Activated T-cell treated with anti-CD3 and anti-CD28 coated beads for 4 hours (primary cell): ENCODE measurements around the gene LANCL3.
"Not testable (repeated sequence)": the region's sequence is repeated elsewhere in the genome, so short reads cannot be mapped to it uniquely, and the experiment has no call there.

Source experiments
- DNase-seq: peaks from one replicate; pipeline ENCODE4 v3.0.0-alpha.2; 2020

LANCL3 gene

DNA sequence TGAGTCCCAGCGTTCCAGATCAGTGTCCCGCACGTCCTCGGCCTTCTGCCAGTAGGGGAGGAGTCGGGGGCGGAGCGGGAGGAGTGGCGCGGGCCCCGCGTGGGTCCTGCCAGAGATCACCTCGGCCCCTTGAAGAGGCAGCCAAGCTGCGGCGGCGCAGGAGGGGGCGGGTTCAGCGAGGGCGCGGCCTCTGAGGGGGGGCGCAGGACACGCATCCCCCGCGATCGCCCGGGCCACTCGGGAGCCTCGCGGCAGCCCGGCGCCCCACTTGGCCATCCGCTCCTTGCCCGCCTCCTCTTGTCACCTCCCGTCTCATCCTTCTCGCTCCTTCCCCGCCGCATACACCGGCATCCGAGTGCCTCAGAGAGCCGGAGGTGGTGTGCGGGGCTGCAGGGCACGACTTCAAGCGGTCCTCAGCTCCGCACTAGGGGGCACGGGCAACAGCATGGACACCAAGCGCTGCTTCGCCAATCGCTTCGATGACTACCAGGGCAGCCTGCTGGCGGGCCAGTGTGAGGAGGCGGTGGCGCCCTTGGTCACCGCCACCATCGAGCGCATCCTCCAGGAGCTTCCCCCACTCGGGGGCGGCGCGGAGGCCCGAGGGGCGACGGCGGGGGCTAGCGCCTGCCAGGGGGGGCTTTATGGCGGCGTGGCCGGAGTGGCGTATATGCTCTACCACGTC lies at the start of gene LANCL3:
LANCL3 (plus strand) TSS at position 236 of the 682 bp plus-strand sequence; CDS start at position 446, 210 bp downstream.
- not testable (repeated sequence) for DNase-seq

DNA sequence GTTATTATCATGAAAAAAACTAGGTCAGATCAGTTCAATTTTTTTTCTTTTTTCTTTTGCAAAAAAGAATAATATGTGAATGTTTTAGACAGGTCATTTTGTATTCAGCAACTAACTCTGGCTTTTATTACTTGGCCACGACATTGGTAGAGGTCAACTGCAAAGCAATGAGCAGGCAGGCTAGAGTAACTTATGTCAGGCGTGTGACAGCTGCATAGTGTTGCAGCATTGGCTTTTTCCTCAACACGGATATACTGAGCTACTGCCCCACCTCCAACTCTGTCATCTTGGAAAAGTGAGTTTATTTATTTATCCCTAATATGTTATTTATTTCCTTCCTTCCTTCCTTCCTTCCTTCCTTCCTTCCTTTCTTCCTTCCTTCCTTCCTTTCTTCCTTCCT lies 47.8 kb upstream of the LANCL3 start:
- not testable (repeated sequence) for DNase-seq

DNA sequence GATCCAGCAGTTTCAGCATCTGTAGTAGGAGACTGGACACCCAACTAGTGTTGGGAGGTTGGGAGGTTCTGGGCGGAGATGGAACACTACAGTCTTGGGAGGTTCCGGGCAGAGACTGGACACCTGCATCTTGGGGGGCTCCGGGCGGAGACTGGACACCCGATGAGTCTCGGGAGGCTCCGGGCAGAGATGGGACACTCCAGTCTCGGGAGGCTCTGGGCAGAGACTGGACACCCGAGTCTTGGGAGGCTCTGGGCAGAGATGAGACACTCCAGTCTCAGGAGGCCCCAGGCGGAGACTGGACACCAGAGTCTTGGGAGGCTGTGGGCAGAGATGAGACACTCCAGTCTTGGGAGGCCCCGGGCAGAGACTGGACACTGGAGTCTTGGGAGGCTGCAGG lies 29.5 kb upstream of the LANCL3 start:
- DNase-seq = no peak

DNA sequence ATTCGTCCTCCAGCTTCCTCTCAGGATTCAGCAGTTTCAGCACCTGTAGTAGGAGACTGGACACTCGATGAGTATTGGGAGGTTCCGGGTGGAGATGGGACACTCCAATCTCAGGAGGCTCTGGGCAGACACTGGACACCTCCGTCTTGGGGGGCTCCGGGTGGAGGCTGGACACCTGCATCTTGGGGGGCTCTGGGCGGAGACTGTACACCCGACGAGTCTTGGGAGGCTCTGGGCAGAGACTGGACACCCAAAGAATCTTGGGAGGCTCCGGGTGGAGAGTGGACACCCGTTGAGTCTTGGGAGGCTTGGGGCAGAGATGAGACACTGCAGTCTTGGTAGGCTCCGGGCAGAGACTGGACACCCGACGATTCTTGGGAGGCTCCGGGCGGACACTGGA lies 28.7 kb upstream of the LANCL3 start:
- DNase-seq = no peak

DNA sequence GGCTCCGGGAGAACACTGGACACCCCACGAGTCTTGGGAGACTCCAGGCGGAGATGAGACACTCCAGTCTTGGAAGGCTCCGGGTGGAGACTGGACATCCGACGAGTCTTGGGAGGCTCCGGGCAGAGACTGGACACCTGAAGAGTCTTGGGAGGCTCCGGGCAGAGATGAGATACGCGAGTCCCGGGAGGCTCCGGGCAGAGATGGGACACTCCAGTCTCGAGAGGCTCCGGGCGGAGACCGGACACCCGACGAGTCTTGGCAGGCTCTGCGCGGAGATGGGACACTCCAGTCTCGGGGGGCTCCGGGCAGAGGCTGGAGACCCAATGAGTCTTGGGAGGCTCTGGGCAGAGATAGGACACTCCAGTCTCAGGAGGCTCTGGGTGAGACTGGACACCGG lies 28.1 kb upstream of the LANCL3 start:
- DNase-seq = no peak

DNA sequence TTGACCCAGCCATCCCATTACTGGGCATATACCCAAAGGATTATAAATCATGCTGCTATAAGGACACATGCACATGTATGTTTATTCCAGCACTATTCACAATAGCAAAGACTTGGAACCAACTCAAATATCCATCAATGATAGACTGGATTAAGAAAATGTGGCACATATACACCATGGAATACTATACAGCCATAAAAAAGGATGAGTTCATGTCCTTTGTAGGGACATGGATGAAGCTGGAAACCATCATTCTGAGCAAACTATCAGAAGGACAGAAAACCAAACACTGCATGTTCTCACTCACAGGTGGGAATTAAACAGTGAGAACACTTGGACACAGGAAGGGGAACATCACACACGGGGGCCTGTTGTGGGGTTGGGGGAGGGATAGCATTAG lies 26.9 kb upstream of the LANCL3 start:
- not testable (repeated sequence) for DNase-seq

DNA sequence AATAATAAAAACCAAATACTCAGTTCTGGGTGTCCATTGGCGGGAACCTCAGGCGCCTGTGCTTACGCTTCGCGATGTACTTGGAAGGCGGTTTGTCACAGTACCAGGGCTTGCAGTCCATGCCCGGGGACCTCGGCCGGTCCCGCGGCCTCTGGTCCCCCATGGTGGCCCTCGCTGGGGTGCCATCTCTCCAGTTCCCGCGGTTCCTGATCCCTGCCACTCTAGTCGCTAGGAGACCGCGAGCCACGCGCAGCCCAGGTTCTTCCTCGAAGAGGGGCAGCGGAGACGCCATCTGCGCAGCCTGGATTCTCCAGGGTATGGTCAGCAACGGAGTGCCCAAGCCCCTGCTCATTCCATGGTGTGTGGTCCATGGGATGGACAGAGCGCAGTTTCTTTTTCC lies 26.4 kb upstream of the LANCL3 start:
- no peak for DNase-seq

DNA sequence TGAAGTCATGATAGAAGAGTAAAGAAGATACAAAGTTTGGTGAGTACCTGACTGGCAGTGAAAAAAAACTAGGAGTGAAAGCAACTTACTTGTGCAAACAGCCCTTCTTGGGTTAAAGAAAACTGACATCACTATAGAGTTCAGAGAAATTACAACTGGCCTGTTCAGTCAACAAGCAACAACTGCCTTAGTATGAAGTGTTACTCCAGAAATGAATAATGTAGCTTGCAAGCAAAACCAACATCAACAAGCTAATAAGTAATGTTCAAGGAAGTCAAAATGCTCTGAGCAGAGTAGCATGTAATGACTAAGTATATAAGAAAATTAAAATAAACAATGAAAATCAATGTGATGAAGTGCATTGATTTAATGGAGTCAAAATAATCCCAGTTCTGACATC lies 21.8 kb upstream of the LANCL3 start:
- DNase-seq = not testable (repeated sequence)

DNA sequence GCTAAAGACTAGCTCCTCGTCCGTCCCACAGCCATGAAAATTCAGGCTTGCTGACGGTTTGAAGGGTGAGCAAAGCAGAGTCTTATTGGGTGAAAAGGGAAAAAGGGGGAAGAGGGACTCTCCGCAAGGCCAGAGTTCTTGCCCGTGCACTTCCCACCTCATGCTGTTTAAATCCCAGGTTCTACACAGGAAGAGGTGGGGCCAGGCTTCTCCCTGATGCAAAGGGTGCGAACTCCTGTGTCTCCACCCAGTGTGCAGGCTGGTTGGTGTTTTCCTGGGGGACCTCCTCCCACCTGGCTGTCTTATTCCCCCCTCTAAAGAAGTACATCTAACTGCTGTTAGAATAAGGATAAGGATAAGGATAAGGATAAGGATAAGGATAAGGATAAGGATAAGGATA lies 18.0 kb upstream of the LANCL3 start:
- no peak for DNase-seq

DNA sequence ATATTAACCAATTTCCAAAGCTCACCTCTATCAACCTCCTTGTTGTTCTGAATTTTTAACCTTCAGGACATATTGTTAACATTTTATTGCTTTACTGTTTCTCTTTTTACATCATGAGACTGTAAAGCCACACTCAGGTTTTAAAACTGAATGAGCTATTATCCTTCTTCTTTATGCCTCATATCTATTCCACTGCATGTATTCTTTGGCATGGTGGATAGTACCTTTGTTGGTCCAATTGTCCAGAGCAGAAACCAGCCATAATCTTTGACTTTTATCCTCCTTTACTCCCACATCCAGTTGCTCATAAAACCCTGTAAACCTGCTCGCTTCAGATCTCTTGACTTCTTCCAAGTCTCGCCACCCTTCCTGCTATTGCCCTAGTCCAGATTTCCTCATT lies 6.2 kb upstream of the LANCL3 start:
- not testable (repeated sequence) for DNase-seq

DNA sequence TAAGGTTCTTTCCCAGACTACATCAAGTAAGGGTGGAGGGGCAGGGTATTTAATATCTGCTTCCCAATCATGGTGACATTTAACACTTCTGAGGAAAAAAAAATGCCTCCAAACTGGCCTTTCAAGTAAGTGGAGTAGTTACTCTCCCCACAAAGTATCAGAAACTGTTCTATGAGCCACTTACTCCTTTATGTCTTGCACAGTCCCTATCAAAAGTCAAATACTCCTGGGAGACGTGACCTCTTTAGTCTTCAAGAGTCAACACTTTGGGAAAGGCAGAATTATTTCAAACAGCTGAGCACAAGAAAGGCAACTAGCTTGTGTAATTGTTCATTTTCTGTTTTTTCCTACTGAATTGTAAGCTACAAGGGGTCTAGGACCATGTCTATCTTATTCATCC lies 1.1 kb upstream of the LANCL3 start:
- DNase-seq = not testable (repeated sequence)

DNA sequence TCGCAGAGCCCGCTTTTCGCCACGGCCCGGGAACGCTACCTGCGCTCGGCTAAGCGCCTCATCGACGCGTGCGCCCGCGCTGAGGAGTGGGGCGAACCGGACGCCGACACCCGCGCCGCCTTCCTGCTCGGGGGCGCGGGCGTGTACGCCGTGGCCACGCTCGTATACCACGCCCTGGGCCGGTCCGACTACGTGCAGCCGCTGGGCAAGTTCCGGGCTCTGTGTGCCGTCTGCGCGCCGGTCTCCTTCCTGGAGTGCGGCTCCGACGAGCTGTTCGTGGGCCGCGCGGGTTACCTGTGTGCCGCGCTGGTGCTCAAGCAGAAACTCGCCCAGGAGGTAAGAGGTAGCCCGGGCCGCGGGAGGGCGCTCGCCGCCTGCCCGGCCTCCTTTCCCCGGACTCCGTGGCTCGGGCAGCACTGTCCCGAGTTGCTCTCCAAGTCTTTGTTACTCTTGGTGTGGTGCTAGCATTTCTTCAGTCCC lies 687 bp downstream of the LANCL3 start:
- not testable (repeated sequence) for DNase-seq

DNA sequence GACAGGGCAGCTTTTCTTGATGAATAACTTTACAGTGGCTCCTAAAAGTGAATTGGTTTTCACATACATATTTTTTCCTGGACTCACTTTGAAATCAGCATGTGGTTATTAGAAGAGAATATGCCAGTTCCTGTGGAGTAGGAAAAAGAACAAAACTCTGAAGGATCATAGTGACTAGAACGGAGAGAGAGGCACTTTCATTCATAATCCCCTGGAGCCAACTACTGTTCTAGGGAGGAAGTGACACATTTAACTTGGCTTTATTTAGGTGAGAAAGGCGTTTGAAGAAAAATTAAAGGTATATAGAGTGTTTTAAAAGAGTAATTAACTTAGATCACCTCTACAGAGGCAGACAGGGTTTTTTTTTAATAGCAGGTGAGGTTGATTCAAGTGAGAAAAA lies 1.7 kb downstream of the LANCL3 start:
- not testable (repeated sequence) for DNase-seq

DNA sequence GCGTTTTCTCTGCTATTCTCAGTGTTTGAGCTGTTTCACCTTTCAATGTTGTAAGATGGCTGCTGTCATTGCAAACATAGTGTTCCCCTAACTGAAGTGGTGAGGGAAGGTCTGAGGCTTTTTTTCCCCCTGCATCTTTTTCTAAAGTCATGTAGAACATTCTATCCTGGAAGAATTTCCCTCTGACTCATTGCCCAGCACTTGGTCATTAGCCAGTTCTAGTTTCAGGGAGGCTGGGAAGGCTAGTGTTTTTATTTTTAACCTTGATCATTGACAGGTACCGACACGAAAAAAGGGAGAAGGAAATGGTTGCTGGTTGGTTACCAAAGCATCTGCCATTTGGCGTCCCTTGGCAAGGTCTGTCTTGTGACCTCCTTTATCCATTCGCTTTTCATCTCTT lies 6.6 kb downstream of the LANCL3 start:
- no peak for DNase-seq

DNA sequence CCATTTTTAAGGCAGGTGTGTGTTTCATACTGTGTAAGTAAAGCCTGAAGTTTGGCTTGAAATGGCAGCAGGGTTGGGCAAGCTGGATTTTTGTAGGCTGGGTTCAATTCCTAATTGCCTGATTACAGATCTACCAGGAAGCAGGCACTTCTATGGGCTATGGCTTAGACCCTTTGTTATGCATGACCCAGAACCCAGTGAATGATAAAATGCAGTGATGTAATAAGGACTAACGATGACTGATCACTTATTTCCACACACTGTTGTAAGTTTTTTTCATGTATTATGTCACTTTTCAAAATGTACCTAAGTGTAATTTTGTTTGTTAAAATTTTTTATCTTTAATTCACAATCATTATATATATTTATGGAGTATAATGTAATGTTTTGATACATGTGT lies 8.6 kb downstream of the LANCL3 start:
- no peak for DNase-seq

DNA sequence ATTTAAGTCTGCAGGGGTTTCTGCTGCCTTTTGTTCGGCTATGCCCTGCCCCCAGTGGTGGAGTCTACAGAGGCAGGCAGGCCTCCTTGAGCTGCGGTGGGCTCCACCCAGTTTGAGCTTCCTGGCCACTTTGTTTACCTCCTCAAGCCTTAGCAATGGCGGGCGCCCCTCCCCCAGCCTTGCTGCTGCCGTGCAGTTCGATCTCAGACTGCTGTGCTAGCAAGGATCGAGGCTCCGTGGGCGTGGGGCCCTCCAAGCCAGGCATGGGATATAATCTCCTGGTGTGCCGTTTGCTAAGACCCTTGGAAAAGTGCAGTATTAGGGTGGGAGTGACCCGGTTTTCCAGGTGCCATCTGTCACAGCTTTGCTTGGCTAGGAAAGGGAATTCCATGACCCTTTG lies 15.9 kb downstream of the LANCL3 start:
- DNase-seq = not testable (repeated sequence)

DNA sequence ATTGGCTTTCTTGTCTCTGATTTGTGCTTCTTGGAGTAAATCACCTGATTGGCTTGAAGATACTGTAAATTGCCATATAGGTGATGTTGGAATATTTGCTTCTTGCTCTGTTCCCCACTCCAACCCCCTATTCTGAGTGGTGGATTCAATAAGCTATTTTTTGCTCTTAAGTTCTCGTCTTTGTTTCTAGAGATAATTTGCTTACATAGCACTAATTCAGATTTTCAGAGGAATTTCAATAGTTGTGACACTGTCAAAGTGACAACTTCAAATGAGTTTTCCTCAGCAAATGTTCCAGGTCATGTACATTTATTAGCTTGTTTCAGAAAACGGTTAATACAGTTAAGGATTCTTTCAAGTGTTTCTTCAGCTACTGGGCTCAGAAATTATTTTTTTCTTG lies 18.6 kb downstream of the LANCL3 start:
- no peak for DNase-seq

DNA sequence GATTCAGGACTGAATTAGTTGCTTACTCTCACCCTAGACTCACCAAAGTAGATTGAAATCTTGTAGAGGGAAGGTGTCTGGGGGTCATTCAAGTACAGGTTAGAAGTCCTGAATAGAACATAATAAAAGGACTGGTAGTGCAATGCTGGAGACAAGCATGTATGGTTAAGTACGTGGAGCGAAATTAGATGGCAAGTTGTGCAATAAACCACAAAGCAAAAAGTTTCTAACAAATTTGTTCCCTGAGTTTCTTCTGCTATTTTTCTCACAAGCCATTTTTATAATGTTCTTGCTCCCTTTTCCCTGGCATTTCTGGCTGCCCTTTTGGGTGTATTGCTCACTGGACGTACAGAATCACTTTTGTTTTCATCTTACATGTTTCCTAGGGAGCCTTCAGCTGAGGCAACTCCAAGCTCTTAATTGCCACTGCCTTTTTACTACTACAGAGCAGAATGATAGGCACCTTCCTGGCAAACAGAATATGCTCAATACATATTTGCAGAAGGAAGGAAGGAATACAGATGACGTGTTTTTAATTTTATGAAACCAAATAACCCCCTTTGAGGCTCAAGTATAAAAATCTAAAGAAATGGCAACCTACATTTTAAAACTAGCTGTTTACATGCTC lies 23.4 kb downstream of the LANCL3 start:
- no peak for DNase-seq

DNA sequence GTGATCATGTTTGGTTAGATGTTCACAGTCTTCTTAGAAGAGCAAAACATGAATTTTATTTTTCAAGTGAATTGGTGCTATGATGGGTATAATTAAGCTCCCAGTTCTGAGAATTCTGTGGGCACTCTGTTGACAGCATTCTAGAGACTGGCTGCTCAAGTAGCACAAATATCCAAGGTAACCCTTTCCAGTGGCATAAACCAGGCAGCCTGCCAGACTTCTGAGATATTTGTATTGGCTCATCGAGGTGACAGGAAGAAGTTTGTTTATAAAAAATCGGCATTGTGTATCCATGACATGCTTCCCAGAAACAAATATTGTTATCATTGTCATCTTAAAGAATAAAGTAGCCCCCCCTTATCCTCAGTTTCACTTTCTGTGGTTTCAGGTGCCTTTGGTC lies 28.3 kb downstream of the LANCL3 start:
- no peak for DNase-seq

DNA sequence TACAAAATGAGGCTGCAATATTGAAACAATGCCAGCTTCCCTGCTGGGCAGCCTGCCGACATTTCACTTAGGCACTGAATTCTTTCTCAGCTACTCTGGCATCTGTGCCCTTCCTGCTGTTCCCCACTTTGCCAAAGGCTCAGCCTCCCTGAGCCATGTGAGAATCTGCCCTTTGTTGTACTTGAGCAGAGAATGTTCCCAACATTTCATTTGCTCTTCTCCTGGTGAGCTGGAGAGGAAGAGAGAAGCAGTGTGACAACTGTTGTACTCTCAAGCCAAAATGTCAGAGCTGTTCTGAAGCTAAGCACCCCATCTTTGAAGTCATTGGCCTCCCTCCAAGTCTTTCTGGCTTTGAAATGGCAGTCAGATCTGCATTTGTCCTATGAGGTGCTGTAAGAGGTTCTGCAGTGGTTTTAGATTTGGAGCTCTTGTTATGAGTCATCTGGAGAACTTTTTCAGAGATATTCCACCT lies 32.5 kb downstream of the LANCL3 start:
- no peak for DNase-seq

DNA sequence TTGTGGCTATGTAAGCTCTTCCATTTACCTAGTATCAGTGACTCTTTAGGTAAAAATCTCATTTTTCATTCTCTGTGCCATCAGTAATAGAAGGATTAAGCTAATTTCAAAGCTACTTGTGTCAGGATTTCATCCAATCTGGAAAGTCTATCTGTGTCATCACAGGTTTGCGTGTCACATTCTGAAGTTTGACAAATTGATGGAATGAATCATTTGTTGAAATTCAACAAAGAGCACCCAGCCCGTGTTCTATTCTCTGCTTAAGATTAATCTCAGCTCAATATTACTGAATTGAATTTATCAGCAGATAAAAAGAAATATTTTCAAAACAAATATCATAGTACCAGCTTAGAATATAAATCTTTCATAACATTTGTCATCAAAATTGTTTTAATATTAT lies 35.8 kb downstream of the LANCL3 start:
- DNase-seq = no peak

DNA sequence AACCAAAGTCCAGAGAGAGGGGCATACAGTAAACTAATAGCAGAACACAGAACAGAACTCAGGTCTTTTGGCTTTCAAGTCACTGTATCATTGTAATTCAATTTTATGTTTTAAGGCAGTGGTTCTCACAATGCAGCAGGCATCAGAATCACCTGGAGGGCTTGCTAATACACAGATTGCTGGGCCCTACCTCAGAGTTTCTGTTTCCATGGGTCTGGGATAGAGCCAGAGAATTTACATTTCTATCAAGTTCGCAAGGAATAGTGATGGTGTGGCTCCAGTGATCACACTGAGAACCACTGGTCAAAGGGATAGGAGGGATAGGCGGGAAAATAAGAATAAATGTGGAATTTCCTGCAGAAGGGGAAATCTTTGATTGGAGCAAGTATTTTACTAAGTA lies 36.7 kb downstream of the LANCL3 start:
- DNase-seq = no peak

DNA sequence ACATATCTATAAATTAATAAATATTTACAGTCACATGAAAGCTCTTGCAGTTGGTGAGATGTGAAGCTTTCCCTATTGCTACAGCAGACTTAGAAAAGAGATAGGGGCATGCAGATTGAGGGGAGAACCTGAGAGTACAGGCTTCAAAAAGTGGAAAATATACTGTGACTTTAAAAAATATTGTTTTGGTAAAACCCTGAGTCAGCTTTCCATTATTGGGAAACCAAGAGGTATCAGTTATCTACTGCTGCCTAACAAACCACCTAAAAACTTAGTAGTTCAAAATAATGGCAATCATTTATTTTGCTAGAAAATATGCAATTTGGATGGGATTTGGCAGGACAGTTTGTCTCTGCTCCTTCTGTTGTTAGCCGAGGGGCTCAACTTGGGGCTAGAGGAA lies 38.3 kb downstream of the LANCL3 start:
- DNase-seq = no peak

DNA sequence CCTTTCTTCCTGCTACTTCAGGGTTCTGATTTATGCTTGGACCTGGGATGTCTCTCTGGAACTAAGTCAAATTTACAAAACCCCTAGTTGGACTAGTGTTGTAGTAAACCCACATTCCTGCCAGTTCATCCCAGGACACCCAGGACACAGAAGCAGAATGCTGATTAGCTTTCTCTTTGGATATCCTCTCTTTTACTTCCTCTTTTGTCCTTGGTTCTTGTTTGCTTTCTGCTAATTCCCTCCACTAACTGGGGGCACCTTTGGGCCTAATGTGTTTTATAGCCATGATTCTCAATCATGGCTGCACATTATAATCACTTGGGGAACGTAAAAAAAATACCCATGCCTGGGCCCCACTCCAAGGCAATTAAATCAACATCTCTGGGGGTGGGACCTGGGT lies 42.5 kb downstream of the LANCL3 start:
- DNase-seq = no peak

DNA sequence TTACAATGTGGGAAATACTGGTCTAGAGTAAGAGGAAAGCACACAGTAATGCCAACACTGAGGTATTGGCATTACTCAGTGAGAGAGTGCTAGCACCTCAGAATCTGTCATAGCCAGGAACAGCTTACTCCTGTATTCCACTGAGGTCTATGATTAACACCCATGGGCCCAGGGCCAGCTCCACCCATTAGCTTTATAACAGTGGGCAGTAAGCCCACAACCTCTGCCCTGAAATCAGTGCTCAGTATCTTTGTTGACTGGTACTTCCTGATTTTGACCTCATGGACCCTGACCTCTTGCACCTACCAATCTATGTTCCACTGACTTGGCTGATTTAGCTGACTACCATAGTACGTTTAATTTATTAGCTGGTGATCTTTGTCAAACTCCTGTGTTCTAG lies 56.1 kb downstream of the LANCL3 start:
- no peak for DNase-seq
